ENCODE results near the gene TOLLIP. TPM values are rescaled to one million over a fixed set of nuclear protein-coding genes. Genes with fewer than 3 reads are reported as not detected.

Gene TOLLIP
- total RNA-seq, 1 experiment from 2014 or later: 32.3 TPM

- H3K23me2 ChIP-seq (ENCODE audit: insufficient read length, low read depth, low read length, poor library complexity, severe bottlenecking): no peaks in the 10 kb centered on the region
- no peaks in the 10 kb centered on the region for H3K79me2 ChIP-seq (ENCODE audit: insufficient read depth, low read length)
- H2AFZ ChIP-seq (ENCODE audit: low read length): no peak overlapping the region
- H4K91ac ChIP-seq (ENCODE audit: insufficient read length, low read depth, low read length): no peak overlapping the region
- H3K27ac ChIP-seq (ENCODE audit: insufficient read length, low read depth, low read length): no peak overlapping the region
- Mint-ChIP-seq H3K27ac (no peak overlapping the region), H3K27me3 (ENCODE audit: low read depth) (peaks cover 7% of the 10 kb centered on the region), H3K9me3 (peaks cover 3 to 5% of the 10 kb centered on the region in 2 experiments; a peak in 4 of 5 replicates), H3K36me3 (ENCODE audit: insufficient read depth in 1 of 3, low read depth in 3 of 3) (peaks cover 0 to 2% (median 0%) of the 10 kb centered on the region in 3 experiments; a peak in 1 of 7 replicates), H3K4me1 (peaks cover 2 to 12% of the 10 kb centered on the region in 2 experiments), H3K4me3 (no peak overlapping the region)
- no peak overlapping the region for H4K5ac ChIP-seq (ENCODE audit: insufficient read length, low read depth, low read length)
- H4K20me1 ChIP-seq (ENCODE audit: control insufficient read depth, insufficient read depth, insufficient read length): no peaks in the 10 kb centered on the region
- no peaks in the 10 kb centered on the region for H3K79me1 ChIP-seq (ENCODE audit: insufficient read depth, low read depth, low read length, poor library complexity, severe bottlenecking)
- no peak overlapping the region for H2BK20ac ChIP-seq (ENCODE audit: low read depth, low read length, poor library complexity, severe bottlenecking)
- DNase-seq: no peak
- H2AK5ac ChIP-seq (ENCODE audit: insufficient read length, low read length): no peak overlapping the region
- no peak overlapping the region for H4K8ac ChIP-seq (replicated peaks; ENCODE audit: insufficient read length, low read depth, low read length)
- H2BK120ac ChIP-seq (ENCODE audit: low read depth, low read length, poor library complexity, severe bottlenecking): no peak overlapping the region
- no peak overlapping the region for H2BK15ac ChIP-seq (ENCODE audit: low read depth, low read length)
- no peak overlapping the region for H3K18ac ChIP-seq (ENCODE audit: insufficient read length, low read depth, low read length)
- H3K4me1 ChIP-seq (ENCODE audit: insufficient read depth, low read length): no peaks in the 10 kb centered on the region
- H3K9me3 ChIP-seq (ENCODE audit: control insufficient read depth, low read depth, low read length): no peaks in the 10 kb centered on the region
- no peaks in the 10 kb centered on the region for H3K27me3 ChIP-seq (ENCODE audit: insufficient read depth, low read length)
- no peak overlapping the region for H2BK12ac ChIP-seq (ENCODE audit: insufficient read length, low read depth, low read length)
- H3K9ac ChIP-seq (ENCODE audit: extremely low read depth, insufficient read length, low read length): no peak overlapping the region
- H3K14ac ChIP-seq (ENCODE audit: insufficient read depth, low read length): no peak overlapping the region
- H3K56ac ChIP-seq (ENCODE audit: insufficient read length, low read depth, low read length): no peak overlapping the region
- H3K23ac ChIP-seq (ENCODE audit: insufficient read length, low read depth, low read length): no peak overlapping the region
- no CpG with 5 or more reads among the region's 16 CpGs for WGBS (ENCODE audit: extremely low coverage, insufficient read length, low lambda C conversion rate)
- H2BK5ac ChIP-seq (ENCODE audit: insufficient read length, low read length): no peak overlapping the region
- H3K4ac ChIP-seq (ENCODE audit: low read depth, low read length): no peak overlapping the region
- no peak overlapping the region for H3T11ph ChIP-seq (ENCODE audit: low read length)
- no peak for TF ChIP-seq CTCF (conservative IDR thresholded peaks at IDR 0.05)
- no peak overlapping the region for H3K4me2 ChIP-seq (ENCODE audit: insufficient read depth, insufficient read length, low read length)
These were observed 51.5 kb downstream of the TOLLIP start for GRCh38 chr11:1257916-1258315.

Measured in H9 (cell line).